ENCODE data around the gene SNRPA1.
A peak's percentile ranks its signal among the peaks of the same experiment; 100 is the strongest.

The SNRPA1 gene

GRCh38 chr15:101294731-101295606 is at the start of gene SNRPA1:
TSS of gene SNRPA1 (minus strand) at chr15:101295248. CDS start at chr15:101295178, 70 bp downstream.
- DNase-seq: peak; percentile 90 to 97 (median 96)

GRCh38 chr15:101342056-101342455 is 47.0 kb upstream of the SNRPA1 start:
- DNase-seq: no peak

GRCh38 chr15:101338502-101339057 is 43.5 kb upstream of the SNRPA1 start:
- DNase-seq: no peak

- no peak for DNase-seq
Observed at GRCh38 chr15:101337976-101338375, 42.9 kb upstream of the SNRPA1 start.

- DNase-seq: peak; percentile 17 to 73 (median 66)
Observed at GRCh38 chr15:101333907-101334789, 39.1 kb upstream of the SNRPA1 start.

GRCh38 chr15:101332061-101332467 is 37.0 kb upstream of the SNRPA1 start:
- DNase-seq: no peak

- DNase-seq: no peak
Observed at GRCh38 chr15:101329867-101330380, 34.9 kb upstream of the SNRPA1 start.

- no peak for DNase-seq
Observed at GRCh38 chr15:101329309-101329863, 34.3 kb upstream of the SNRPA1 start.

- DNase-seq: no peak
Observed at GRCh38 chr15:101328001-101328400, 33.0 kb upstream of the SNRPA1 start.

GRCh38 chr15:101327147-101327740 is 32.2 kb upstream of the SNRPA1 start:
- no peak for DNase-seq

- DNase-seq: no peak
Observed at GRCh38 chr15:101326462-101327146, 31.6 kb upstream of the SNRPA1 start.

- no peak for DNase-seq
Observed at GRCh38 chr15:101326026-101326315, 30.9 kb upstream of the SNRPA1 start.

GRCh38 chr15:101325263-101326025 is 30.4 kb upstream of the SNRPA1 start:
- no peak for DNase-seq

GRCh38 chr15:101324524-101325177 is 29.6 kb upstream of the SNRPA1 start:
- DNase-seq: no peak

- DNase-seq: no peak
Observed at GRCh38 chr15:101323793-101324523, 28.9 kb upstream of the SNRPA1 start.

GRCh38 chr15:101322854-101323477 is 27.9 kb upstream of the SNRPA1 start:
- DNase-seq: no peak

- no peak for DNase-seq
Observed at GRCh38 chr15:101322016-101322695, 27.1 kb upstream of the SNRPA1 start.

GRCh38 chr15:101320501-101321052 is 25.5 kb upstream of the SNRPA1 start:
- DNase-seq: peak; percentile 8 to 74 (median 54)
